B cell (primary cell): ENCODE measurements around the gene HSPA1A. TPM values are rescaled to one million over a fixed set of nuclear protein-coding genes. Genes with fewer than 3 reads are reported as not detected.

ENCODE experiments used
- ATAC-seq: fragments of 200-7000 bp; cut with Tn5 transposase; one replicate; pipeline ENCODE4 v1.10.0; 2021; ENCODE audit warnings: low read depth, mild to moderate bottlenecking, moderate number of reproducible peaks, moderate library complexity
- CTCF ChIA-PET: fragments of 350-600 bp; sonication (Branson Sonifier 250); formaldehyde crosslinking; loops from one replicate; lab custom pipeline; 2021; ENCODE audit warnings: antibody characterized with exemption, inconsistent platforms; lab: Charles Lee
- POLR2A ChIA-PET: fragments of 350-600 bp; sonication (Branson Sonifier 250); formaldehyde crosslinking; loops from one replicate; lab custom pipeline; 2021; ENCODE audit warnings: antibody characterized with exemption; lab: Charles Lee
- DNase-seq: peaks from one replicate; pipeline ENCODE4 v3.0.0; 2013
- H2AFZ ChIP-seq: 2 replicates; pipeline ENCODE4 v1.6.1; 2012; ENCODE audit warnings: mild to moderate bottlenecking, low read depth, low read length; ENCODE audit not compliant: insufficient read depth, poor library complexity, severe bottlenecking
- H3K27ac ChIP-seq, 2 donors: 1 replicate in 1 of 2; 2 replicates in 1 of 2; pipeline ENCODE4 v1.5.1; 2012 to 2013; ENCODE audit warnings: low read length in 2 of 2, mild to moderate bottlenecking in 2 of 2, moderate library complexity in 1 of 2
- H3K27me3 ChIP-seq, 4 experiments: fragments of 200-600 bp in 1 of 4; sonication (generic) in 1 of 4; replicated peaks in 1 of 4; 1 replicate in 2 of 4; 2 replicates in 2 of 4; pipeline versions ENCODE4 v1.6.1 to v1.7.0; 2013 to 2016; ENCODE audit warnings: low read length in 3 of 4, mild to moderate bottlenecking in 2 of 4, mixed read lengths in 1 of 4, moderate library complexity in 1 of 4; ENCODE audit not compliant: insufficient read depth in 4 of 4, control insufficient read depth in 3 of 4; ENCODE audit errors: control extremely low read depth in 1 of 4
- H3K36me3 ChIP-seq, 2 experiments: replicated peaks in 1 of 2; 1 replicate in 1 of 2; 2 replicates in 1 of 2; pipeline versions ENCODE4 v1.6.1 to v1.7.1; 2013; ENCODE audit warnings: low read length in 1 of 2; ENCODE audit not compliant: insufficient read depth in 2 of 2, control insufficient read depth in 1 of 2; ENCODE audit errors: control extremely low read depth in 1 of 2, extremely low read depth in 1 of 2
- H3K4me1 ChIP-seq, 2 donors: fragments of 200-600 bp in 1 of 2; sonication (generic) in 1 of 2; 1 replicate in 1 of 2; 2 replicates in 1 of 2; pipeline versions ENCODE4 v1.5.1 to v1.6.1; 2013 to 2017; ENCODE audit warnings: low read length in 2 of 2; ENCODE audit not compliant: control insufficient read depth in 2 of 2, insufficient read depth in 2 of 2
- H3K4me2 ChIP-seq: replicated peaks from 2 replicates; pipeline ENCODE3; 2012; ENCODE audit warnings: mild to moderate bottlenecking, low read depth, low read length; ENCODE audit not compliant: poor library complexity, severe bottlenecking
- H3K4me3 ChIP-seq, 5 experiments: fragments of 200-600 bp in 1 of 5; sonication (generic) in 1 of 5; 1 replicate in 3 of 5; 2 replicates in 2 of 5; pipeline versions ENCODE4 v1.5.1 to v1.7.0; 2011 to 2016; ENCODE audit warnings: low read length in 4 of 5, mild to moderate bottlenecking in 4 of 5, low read depth in 2 of 5, control low read depth in 1 of 5, moderate library complexity in 1 of 5; ENCODE audit not compliant: insufficient read depth in 1 of 5; ENCODE audit errors: control extremely low read depth in 1 of 5, extremely low read depth in 1 of 5
- H3K79me2 ChIP-seq: fragments of 200-600 bp; sonication (generic); one replicate; pipeline ENCODE4 v1.6.0; 2016; ENCODE audit warnings: low read length; ENCODE audit not compliant: control insufficient read depth, insufficient read depth
- H3K9ac ChIP-seq: fragments of 200-600 bp; sonication (generic); 2 replicates; pipeline ENCODE4 v1.6.1; 2017; ENCODE audit warnings: mild to moderate bottlenecking, low read length, moderate library complexity
- H3K9me3 ChIP-seq, 3 donors: one replicate each; pipeline versions ENCODE4 v1.6.1 to v1.7.1; 2013; ENCODE audit warnings: low read length in 2 of 3; ENCODE audit not compliant: control insufficient read depth in 2 of 3, insufficient read depth in 1 of 3; ENCODE audit errors: control extremely low read depth in 1 of 3
- H4K20me1 ChIP-seq: 2 replicates; pipeline ENCODE4 v1.6.0; 2012; ENCODE audit warnings: mild to moderate bottlenecking, low read length; ENCODE audit not compliant: insufficient read depth, control insufficient read depth, poor library complexity, severe bottlenecking
- H3K27ac Mint-ChIP-seq: one replicate; pipeline ENCODE4 v1.8.0; 2021; ENCODE audit warnings: mixed read lengths
- H3K27me3 Mint-ChIP-seq: one replicate; pipeline ENCODE4 v1.8.0; 2021; ENCODE audit warnings: mixed read lengths
- H3K4me1 Mint-ChIP-seq: one replicate; pipeline ENCODE4 v1.8.0; 2021; ENCODE audit warnings: mixed read lengths
- H3K4me3 Mint-ChIP-seq: one replicate; pipeline ENCODE4 v1.8.0; 2021; ENCODE audit warnings: mixed read lengths
- H3K9me3 Mint-ChIP-seq: one replicate; pipeline ENCODE4 v1.8.0; 2022; ENCODE audit warnings: mixed read lengths; ENCODE audit not compliant: insufficient read depth
- CTCF ChIP-seq: fragments of 200-600 bp; IDR thresholded peaks from one replicate; pipeline ENCODE4 v1.8.0; 2022; ENCODE audit warnings: antibody characterized with exemption, mild to moderate bottlenecking
- EZH2 ChIP-seq: IDR thresholded peaks from 2 replicates; pipeline ENCODE4 v1.6.1; 2012; ENCODE audit warnings: borderline replicate concordance, low read depth, mild to moderate bottlenecking, moderate library complexity, low read length; ENCODE audit not compliant: insufficient read depth, poor library complexity, severe bottlenecking
- WGBS: methylation state at CpG from one replicate; pipeline ENCODE4 v1.1.5; 2013; ENCODE audit warnings: missing lambda C conversion rate; ENCODE audit not compliant: insufficient coverage; 5-methylcytosine and 5-hydroxymethylcytosine counted together
- intact Hi-C: fragments of 100-400 bp; cut with micrococcal nuclease; formaldehyde crosslinking; loops from one replicate; pipeline ENCODE4 v1.10.0; 2022
- polyA plus RNA-seq: library from polyadenylated mRNA; depleted of rRNA; stranded (reverse); fragments of >200 nt; gene quantifications from 2 replicates; pipeline ENCODE4 v1.2.3, GENCODE V29; 2012
- total RNA-seq, 2 donors: library from RNA; stranded (reverse); fragments of 120-200 nt in 1 of 2; gene quantifications; 1 replicate in 1 of 2; 2 replicates in 1 of 2; pipeline versions ENCODE4 v1.2.3 to v1.2.4, GENCODE V29; 2013 to 2022

Gene HSPA1A
- total and polyA plus RNA-seq, 2 donors (not counting 1 experiment from before 2014, with no cell fraction given) = 61.2 to 129 TPM

- H3K4me1 Mint-ChIP-seq = peaks cover 57% of the 10 kb centered on the region
- no peak for ATAC-seq
Measured at GRCh38 chr6:31794866-31795615, 20.3 kb upstream of the HSPA1A start.

More at GRCh38 chr6:31794866-31795615, 20.3 kb upstream of the HSPA1A start:
- Histone ChIP-seq H3K9ac (peak overlapping the region; percentile 92), H3K4me3 (peak overlapping the region; percentile 72 to 96 (median 95)), H3K9me3 (no peaks in the 10 kb centered on the region), H3K36me3 (peaks cover 0 to 28% of the 10 kb centered on the region in 2 experiments), H4K20me1 (no peaks in the 10 kb centered on the region), H3K27me3 (no peaks in the 10 kb centered on the region), H2AFZ (peak overlapping the region; percentile 80), H3K4me2 (peak overlapping the region; percentile 97), H3K27ac (peak overlapping the region; percentile 75 to 87), H3K4me1 (peaks cover 52 to 66% of the 10 kb centered on the region in 2 donors), H3K79me2 (peaks cover 30% of the 10 kb centered on the region)
- ChIA-PET CTCF (interaction anchor here (0.5 to 2.8 kb wide), 14 partner anchors 11 to 142 kb away, joined by 3 to 20 read pairs (median 4); partner anchors contain the start of genes HSPA1A, HSPA1B, HSPA1L and LSM2), POLR2A (interaction anchor here (0.5 to 3.5 kb wide), 12 partner anchors 11 to 174 kb away, joined by 3 to 38 read pairs (median 5); partner anchors contain the start of genes CLIC1, HSPA1A, HSPA1L and LSM2)
- peak overlapping the region; percentile 97 for H3K4me3 Mint-ChIP-seq
- intact Hi-C loops = loop anchor here (2.0 to 5.0 kb wide), 4 partner anchors 18 to 128 kb away; partner anchors contain the start of genes CSNK2B, LY6G5B, NEU1 and VWA7
- peak overlapping the region; percentile 99 for H3K27ac Mint-ChIP-seq
- no peaks in the 10 kb centered on the region for H3K27me3 Mint-ChIP-seq
- WGBS = 1% methylated on average over 35 of the region's 44 CpGs
- no peaks in the 10 kb centered on the region for H3K9me3 Mint-ChIP-seq
- peak; percentile 40 for DNase-seq
- TF ChIP-seq EZH2 = no peak
- no peak for TF ChIP-seq CTCF
